IMR-90 (cell line): Measurements from ENCODE around the gene RAB40A.

Source experiments
- CEBPB ChIP-seq: IDR thresholded peaks from 2 replicates; pipeline ENCODE4 v1.6.1; 2012; ENCODE audit warnings: low read depth, low read length, improper control_type of control experiment
- CHD1 ChIP-seq: IDR thresholded peaks from 2 replicates; pipeline ENCODE4 v1.6.1; 2012; ENCODE audit warnings: low read depth, low read length, improper control_type of control experiment
- MAFK ChIP-seq: IDR thresholded peaks from 2 replicates; pipeline ENCODE4 v1.6.1; 2012; ENCODE audit warnings: low read depth, low read length, improper control_type of control experiment
- MAZ ChIP-seq: IDR thresholded peaks from 2 replicates; pipeline ENCODE4 v1.6.1; 2012; ENCODE audit warnings: low read depth, mild to moderate bottlenecking, low read length, improper control_type of control experiment, moderate library complexity, borderline replicate concordance
- MXI1 ChIP-seq: IDR thresholded peaks from 2 replicates; pipeline ENCODE4 v1.6.1; 2012; ENCODE audit warnings: low read depth, mild to moderate bottlenecking, low read length, moderate library complexity, borderline replicate concordance
- NFE2L2 ChIP-seq: fragments of 150-350 bp; IDR thresholded peaks from 2 replicates; pipeline ENCODE4 v1.6.1; 2016; ENCODE audit warnings: low read depth, mild to moderate bottlenecking, low read length
- POLR2A ChIP-seq: IDR thresholded peaks from 2 replicates; pipeline ENCODE4 v1.6.1; 2012; ENCODE audit warnings: mild to moderate bottlenecking, low read depth, low read length
- RAD21 ChIP-seq: IDR thresholded peaks from 2 replicates; pipeline ENCODE4 v1.6.1; 2012; ENCODE audit warnings: low read length, improper control_type of control experiment
- RCOR1 ChIP-seq: IDR thresholded peaks from 2 replicates; pipeline ENCODE4 v1.6.1; 2012; ENCODE audit warnings: mild to moderate bottlenecking, low read length, improper control_type of control experiment; ENCODE audit not compliant: insufficient replicate concordance
- RFX5 ChIP-seq: IDR thresholded peaks from 2 replicates; pipeline ENCODE4 v1.8.0; 2012; ENCODE audit warnings: low read depth, mild to moderate bottlenecking, low read length, moderate library complexity
- SMC3 ChIP-seq: fragments of 150-350 bp; IDR thresholded peaks from 2 replicates; pipeline ENCODE4 v1.6.1; 2016; ENCODE audit warnings: low read depth, mild to moderate bottlenecking, antibody characterized with exemption, low read length, moderate library complexity
- TF ChIP-seq, protein P1 (sequence below): conservative IDR thresholded peaks from 2 replicates; pipeline ENCODE4 v1.5.1; 2012; ENCODE audit warnings: mild to moderate bottlenecking, low read depth, low read length, improper control_type of control experiment
- TF ChIP-seq, protein P2 (sequence below): fragments of 150-350 bp; IDR thresholded peaks from 2 replicates; pipeline ENCODE4 v1.6.1; 2017; ENCODE audit warnings: mild to moderate bottlenecking, antibody characterized with exemption, low read length, low read depth
- TF ChIP-seq, protein P3 (sequence below): fragments of 150-350 bp; IDR thresholded peaks from 2 replicates; pipeline ENCODE4 v1.6.1; 2016; ENCODE audit warnings: low read depth, mild to moderate bottlenecking, low read length, moderate library complexity, borderline replicate concordance

DNA sequence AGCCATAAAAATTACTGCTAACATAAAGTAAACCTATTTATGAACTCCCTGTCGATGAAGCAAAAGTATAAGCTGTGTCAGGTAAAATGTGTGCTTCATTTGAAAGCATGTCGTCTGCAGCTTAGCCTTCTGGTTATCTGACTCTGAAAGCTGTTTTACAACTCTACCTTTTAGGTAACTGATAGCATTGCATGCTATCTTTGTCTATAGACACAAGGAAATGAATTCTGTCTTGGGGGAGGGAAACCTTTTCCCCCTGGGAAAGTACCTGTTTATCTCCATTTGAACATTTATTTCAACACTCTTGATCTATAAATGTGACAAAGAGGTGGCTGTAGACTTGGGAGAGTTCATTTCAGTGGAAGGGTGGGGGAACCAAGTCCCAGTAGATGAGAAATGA is 51.4 kb downstream of the RAB40A start:
- TF ChIP-seq, protein P1, sequence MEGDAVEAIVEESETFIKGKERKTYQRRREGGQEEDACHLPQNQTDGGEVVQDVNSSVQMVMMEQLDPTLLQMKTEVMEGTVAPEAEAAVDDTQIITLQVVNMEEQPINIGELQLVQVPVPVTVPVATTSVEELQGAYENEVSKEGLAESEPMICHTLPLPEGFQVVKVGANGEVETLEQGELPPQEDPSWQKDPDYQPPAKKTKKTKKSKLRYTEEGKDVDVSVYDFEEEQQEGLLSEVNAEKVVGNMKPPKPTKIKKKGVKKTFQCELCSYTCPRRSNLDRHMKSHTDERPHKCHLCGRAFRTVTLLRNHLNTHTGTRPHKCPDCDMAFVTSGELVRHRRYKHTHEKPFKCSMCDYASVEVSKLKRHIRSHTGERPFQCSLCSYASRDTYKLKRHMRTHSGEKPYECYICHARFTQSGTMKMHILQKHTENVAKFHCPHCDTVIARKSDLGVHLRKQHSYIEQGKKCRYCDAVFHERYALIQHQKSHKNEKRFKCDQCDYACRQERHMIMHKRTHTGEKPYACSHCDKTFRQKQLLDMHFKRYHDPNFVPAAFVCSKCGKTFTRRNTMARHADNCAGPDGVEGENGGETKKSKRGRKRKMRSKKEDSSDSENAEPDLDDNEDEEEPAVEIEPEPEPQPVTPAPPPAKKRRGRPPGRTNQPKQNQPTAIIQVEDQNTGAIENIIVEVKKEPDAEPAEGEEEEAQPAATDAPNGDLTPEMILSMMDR = no peak
- no peak for TF ChIP-seq POLR2A
- no peak for TF ChIP-seq RCOR1
- no peak for TF ChIP-seq MAFK
- TF ChIP-seq, protein P2, sequence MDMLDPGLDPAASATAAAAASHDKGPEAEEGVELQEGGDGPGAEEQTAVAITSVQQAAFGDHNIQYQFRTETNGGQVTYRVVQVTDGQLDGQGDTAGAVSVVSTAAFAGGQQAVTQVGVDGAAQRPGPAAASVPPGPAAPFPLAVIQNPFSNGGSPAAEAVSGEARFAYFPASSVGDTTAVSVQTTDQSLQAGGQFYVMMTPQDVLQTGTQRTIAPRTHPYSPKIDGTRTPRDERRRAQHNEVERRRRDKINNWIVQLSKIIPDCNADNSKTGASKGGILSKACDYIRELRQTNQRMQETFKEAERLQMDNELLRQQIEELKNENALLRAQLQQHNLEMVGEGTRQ = no peak
- no peak for TF ChIP-seq SMC3
- no peak for TF ChIP-seq RFX5
- no peak for TF ChIP-seq MAZ
- TF ChIP-seq NFE2L2 = no peak
- TF ChIP-seq CHD1 = no peak
- no peak for TF ChIP-seq RAD21
- TF ChIP-seq CEBPB = no peak
- no peak for TF ChIP-seq MXI1
- TF ChIP-seq, protein P3, sequence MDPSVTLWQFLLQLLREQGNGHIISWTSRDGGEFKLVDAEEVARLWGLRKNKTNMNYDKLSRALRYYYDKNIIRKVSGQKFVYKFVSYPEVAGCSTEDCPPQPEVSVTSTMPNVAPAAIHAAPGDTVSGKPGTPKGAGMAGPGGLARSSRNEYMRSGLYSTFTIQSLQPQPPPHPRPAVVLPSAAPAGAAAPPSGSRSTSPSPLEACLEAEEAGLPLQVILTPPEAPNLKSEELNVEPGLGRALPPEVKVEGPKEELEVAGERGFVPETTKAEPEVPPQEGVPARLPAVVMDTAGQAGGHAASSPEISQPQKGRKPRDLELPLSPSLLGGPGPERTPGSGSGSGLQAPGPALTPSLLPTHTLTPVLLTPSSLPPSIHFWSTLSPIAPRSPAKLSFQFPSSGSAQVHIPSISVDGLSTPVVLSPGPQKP = no peak
